K562 (cell line): ENCODE measurements around the gene SUGP1. TPM values are rescaled to one million over a fixed set of nuclear protein-coding genes. Genes with fewer than 3 reads are reported as not detected.

ENCODE experiments used
- E2F6 ChIP-seq, 2 experiments: IDR thresholded peaks; 2 replicates each; pipeline ENCODE4 v1.6.1; 2011; ENCODE audit warnings: borderline replicate concordance in 1 of 2, control low read depth in 1 of 2, low read depth in 1 of 2, low read length in 1 of 2, mild to moderate bottlenecking in 1 of 2, mixed read lengths in 1 of 2, moderate library complexity in 1 of 2; ENCODE audit not compliant: insufficient read depth in 1 of 2, insufficient read length in 1 of 2, poor library complexity in 1 of 2, severe bottlenecking in 1 of 2; ENCODE audit errors: extremely low read depth in 1 of 2
- ETS1 ChIP-seq: conservative IDR thresholded peaks from 2 replicates; pipeline ENCODE4 v1.6.1; 2011; ENCODE audit warnings: low read depth, mild to moderate bottlenecking, low read length; ENCODE audit not compliant: control insufficient read depth
- FOXK1 ChIP-seq: sonication (generic); formaldehyde crosslinking; IDR thresholded peaks from 2 replicates; pipeline ENCODE4 v1.8.0; 2022; ENCODE audit warnings: missing genetic modification reagents, mild to moderate bottlenecking, borderline replicate concordance
- HNRNPK ChIP-seq: fragments of 200-400 bp; formaldehyde crosslinking; IDR thresholded peaks from one replicate; pipeline ENCODE4 v1.6.1; 2018; ENCODE audit warnings: mild to moderate bottlenecking, low read depth, low read length; ENCODE audit not compliant: poor library complexity, severe bottlenecking
- MAZ ChIP-seq, 2 experiments: fragments of 450-650 bp in 1 of 2; sonication (generic) in 1 of 2; formaldehyde crosslinking; IDR thresholded peaks in 1 of 2; conservative IDR thresholded peaks in 1 of 2; 2 replicates each; pipeline versions ENCODE4 v1.4.0 to v1.5.0; 2020; ENCODE audit warnings: mild to moderate bottlenecking in 1 of 2, missing genetic modification reagents in 1 of 2
- NELFE ChIP-seq: IDR thresholded peaks from 2 replicates; pipeline ENCODE4 v1.6.1; 2011; ENCODE audit warnings: mild to moderate bottlenecking; ENCODE audit not compliant: insufficient read depth, insufficient read length
- RAD21 ChIP-seq, 2 experiments: fragments of 250-450 bp in 1 of 2; fragments of 450-650 bp in 1 of 2; sonication (Bioruptor Pico) in 1 of 2; formaldehyde crosslinking in 1 of 2; IDR thresholded peaks in 1 of 2; conservative IDR thresholded peaks in 1 of 2; 2 replicates each; pipeline versions ENCODE4 v1.4.0 to v1.8.0; 2020 to 2022; ENCODE audit warnings: mild to moderate bottlenecking in 2 of 2, moderate library complexity in 1 of 2
- RBM15 ChIP-seq: fragments of 200-400 bp; formaldehyde crosslinking; IDR thresholded peaks from 2 replicates; pipeline ENCODE4 v1.6.1; 2018; ENCODE audit warnings: mild to moderate bottlenecking, low read length, moderate library complexity; ENCODE audit not compliant: insufficient read depth
- SIN3B ChIP-seq: fragments of 450-650 bp; IDR thresholded peaks from 2 replicates; pipeline ENCODE4 v1.6.1; 2017; ENCODE audit warnings: low read depth, mild to moderate bottlenecking, moderate library complexity
- SMC3 ChIP-seq: conservative IDR thresholded peaks from 2 replicates; pipeline ENCODE4 v1.6.1; 2011; ENCODE audit warnings: low read depth, low read length, improper control_type of control experiment; ENCODE audit not compliant: insufficient read depth
- STAG1 ChIP-seq: sonication (generic); formaldehyde crosslinking; IDR thresholded peaks from 2 replicates; pipeline ENCODE4 v1.5.0; 2020; ENCODE audit warnings: missing genetic modification reagents, borderline replicate concordance
- STAT5A ChIP-seq: IDR thresholded peaks from 2 replicates; pipeline ENCODE4 v1.6.1; 2012; ENCODE audit warnings: low read length, inconsistent platforms, borderline replicate concordance
- THRA ChIP-seq: fragments of 450-650 bp; IDR thresholded peaks from 2 replicates; pipeline ENCODE4 v1.6.1; 2017; ENCODE audit warnings: mild to moderate bottlenecking, moderate library complexity
- ZFX ChIP-seq: sonication (generic); formaldehyde crosslinking; IDR thresholded peaks from 2 replicates; pipeline ENCODE4 v1.8.0; 2022; ENCODE audit warnings: mild to moderate bottlenecking, missing genetic modification reagents, moderate library complexity
- ZNF184 ChIP-seq: sonication (generic); formaldehyde crosslinking; IDR thresholded peaks from 2 replicates; pipeline ENCODE4 v1.5.0; 2020; ENCODE audit warnings: missing genetic modification reagents
- ZNF695 ChIP-seq: fragments of 450-650 bp; formaldehyde crosslinking; IDR thresholded peaks from 2 replicates; pipeline ENCODE4 v1.4.0; 2020; ENCODE audit warnings: mild to moderate bottlenecking, moderate library complexity
- ZNF79 ChIP-seq: fragments of 250-450 bp; sonication (Bioruptor Pico); IDR thresholded peaks from 2 replicates; pipeline ENCODE4 v1.4.0; 2020; ENCODE audit warnings: low read depth, mild to moderate bottlenecking, moderate library complexity
- polyA plus RNA-seq, 8 experiments: library from polyadenylated mRNA; depleted of rRNA in 4 of 8; stranded (reverse) in 5 of 8; unstranded in 3 of 8; fragments of >200 nt; fragmentation: Nextera tagmentation in 2 of 8; fragmentation: Illumina TruSeq in 1 of 8; extraction: Ambion mirVana in 2 of 8; extraction: Trizol in 1 of 8; gene quantifications; 2 replicates each; pipeline versions ENCODE4 v1.2.1 to v1.2.3, GENCODE V29; 2011 to 2014; ENCODE audit warnings: inconsistent platforms in 1 of 8, missing spikeins in 1 of 8
- total RNA-seq, 7 experiments: library from RNA; depleted of rRNA in 6 of 7; stranded (reverse); fragments of >200 nt in 6 of 7; fragmentation: Illumina TruSeq in 2 of 7; extraction: Trizol in 2 of 7; gene quantifications; 2 replicates each; pipeline versions ENCODE4 v1.2.1 to v1.2.3, GENCODE V29; 2011 to 2021; ENCODE audit warnings: low replicate concordance in 1 of 7
- TF ChIP-seq, protein P1 (sequence below): sonication (generic); formaldehyde crosslinking; IDR thresholded peaks from 2 replicates; pipeline ENCODE4 v1.8.0; 2022; ENCODE audit warnings: missing genetic modification reagents, mild to moderate bottlenecking, moderate library complexity, borderline replicate concordance

Gene SUGP1
- total and polyA plus RNA-seq, 9 of the 15 experiments (the other 6 are each of a cell fraction or from before 2014, with no cell fraction given) = 1.0 to 53.3 (median 32.4) TPM

- TF ChIP-seq STAT5A (no peak), RBM15 (no peak), STAG1 (CRISPR knock-in tag) (peak; percentile 77), ETS1 (peak; percentile 33; the same call in 1 of the 2 replicates), RAD21 (CRISPR knock-in tag; conservative IDR thresholded peaks at IDR 0.05 in 1 of 2, IDR thresholded peaks at IDR 0.05 in 1 of 2) (peak; percentile 40 to 77; a peak in 3 of 4 replicates), E2F6 (IDR thresholded peaks at IDR 0.05; ENCODE audit: borderline replicate concordance in 1 of 2, extremely low read depth in 1 of 2, insufficient read depth in 1 of 2, insufficient read length in 1 of 2, low read depth in 1 of 2, low read length in 1 of 2, poor library complexity in 1 of 2, severe bottlenecking in 1 of 2) (peak in 1 of 2 experiments; percentile 26), HNRNPK (no peak), FOXK1 (CRISPR knock-in tag) (no peak), SMC3 (peak; percentile 85), THRA (no peak), ZFX (CRISPR knock-in tag) (peak; percentile 34; the same call in 1 of the 2 replicates), ZNF184 (CRISPR knock-in tag) (no peak), NELFE (no peak), MAZ (CRISPR knock-in tag; conservative IDR thresholded peaks at IDR 0.05 in 1 of 2, IDR thresholded peaks at IDR 0.05 in 1 of 2) (peak in 1 of 2 experiments; percentile 27; a peak in 1 of 4 replicates), ZNF695 (CRISPR knock-in tag) (no peak), SIN3B (no peak), ZNF79 (CRISPR knock-in tag) (no peak)
- TF ChIP-seq, protein P1, sequence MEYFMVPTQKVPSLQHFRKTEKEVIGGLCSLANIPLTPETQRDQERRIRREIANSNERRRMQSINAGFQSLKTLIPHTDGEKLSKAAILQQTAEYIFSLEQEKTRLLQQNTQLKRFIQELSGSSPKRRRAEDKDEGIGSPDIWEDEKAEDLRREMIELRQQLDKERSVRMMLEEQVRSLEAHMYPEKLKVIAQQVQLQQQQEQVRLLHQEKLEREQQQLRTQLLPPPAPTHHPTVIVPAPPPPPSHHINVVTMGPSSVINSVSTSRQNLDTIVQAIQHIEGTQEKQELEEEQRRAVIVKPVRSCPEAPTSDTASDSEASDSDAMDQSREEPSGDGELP (CRISPR knock-in tag) = peak; percentile 83
Measured at GRCh38 chr19:19342086-19343015, 22.0 kb upstream of the SUGP1 start (continued).
